Karpas-422 (cell line): Measurements from ENCODE around the gene DRP2. TPM values are rescaled to one million over a fixed set of nuclear protein-coding genes. Genes with fewer than 3 reads are reported as not detected.

ENCODE experiments used
- DNase-seq: peaks from one replicate; pipeline ENCODE4 v3.0.0-alpha.2; 2015
- H2AFZ ChIP-seq: fragments of 200-600 bp; sonication (generic); 2 replicates; pipeline ENCODE4 v1.6.1; 2014; ENCODE audit warnings: antibody characterized with exemption, low read length, mixed read lengths
- H3K27ac ChIP-seq: fragments of 200-600 bp; sonication (generic); 2 replicates; pipeline ENCODE4 v1.5.1; 2014; ENCODE audit warnings: mild to moderate bottlenecking, low read length, moderate library complexity
- H3K27me3 ChIP-seq: fragments of 200-600 bp; sonication (generic); 2 replicates; pipeline ENCODE4 v1.6.1; 2014; ENCODE audit warnings: low read length, mixed read lengths
- H3K36me3 ChIP-seq: fragments of 200-600 bp; sonication (generic); 2 replicates; pipeline ENCODE4 v1.6.1; 2014; ENCODE audit warnings: low read length, mixed read lengths; ENCODE audit not compliant: insufficient read depth
- H3K4me1 ChIP-seq: fragments of 200-600 bp; sonication (generic); 2 replicates; pipeline ENCODE4 v1.6.1; 2014; ENCODE audit warnings: mild to moderate bottlenecking, low read length, mixed read lengths
- H3K4me2 ChIP-seq: fragments of 200-600 bp; sonication (generic); 2 replicates; pipeline ENCODE4 v1.6.1; 2014; ENCODE audit warnings: low read length, low read depth, mild to moderate bottlenecking; ENCODE audit not compliant: poor library complexity, severe bottlenecking
- H3K4me3 ChIP-seq: fragments of 200-600 bp; sonication (generic); 2 replicates; pipeline ENCODE4 v1.5.1; 2014; ENCODE audit warnings: mild to moderate bottlenecking, antibody characterized with exemption, low read length, mixed read lengths
- H3K79me2 ChIP-seq: fragments of 200-600 bp; sonication (generic); 2 replicates; pipeline ENCODE4 v1.6.1; 2014; ENCODE audit warnings: mild to moderate bottlenecking, low read length, mixed read lengths
- H3K9ac ChIP-seq: fragments of 200-600 bp; sonication (generic); 2 replicates; pipeline ENCODE4 v1.6.0; 2014; ENCODE audit warnings: low read length
- H3K9me2 ChIP-seq: fragments of 200-600 bp; sonication (generic), shearing (Covaris generic); replicated peaks from 2 replicates; pipeline ENCODE4 v1.6.0; 2014; ENCODE audit warnings: mild to moderate bottlenecking, low read length, moderate library complexity; ENCODE audit not compliant: insufficient read depth
- H3K9me3 ChIP-seq: fragments of 300-700, 200-600 bp; sonication (generic); 2 replicates; pipeline ENCODE4 v1.6.1; 2014; ENCODE audit warnings: low read length, mixed read lengths
- H4K20me1 ChIP-seq: fragments of 200-600 bp; sonication (generic); 2 replicates; pipeline ENCODE4 v1.6.1; 2014; ENCODE audit warnings: mild to moderate bottlenecking, antibody characterized with exemption, low read length, low read depth; ENCODE audit not compliant: insufficient read depth
- total RNA-seq: library from RNA; depleted of rRNA; stranded (reverse); fragments of >200 nt; shearing (Covaris generic); gene quantifications from 2 replicates; pipeline ENCODE4 v1.2.3, GENCODE V29; 2014; ENCODE audit warnings: low replicate concordance

DRP2 gene
- total RNA-seq, 1 experiment from 2014 or later: 0.04 TPM

DNA sequence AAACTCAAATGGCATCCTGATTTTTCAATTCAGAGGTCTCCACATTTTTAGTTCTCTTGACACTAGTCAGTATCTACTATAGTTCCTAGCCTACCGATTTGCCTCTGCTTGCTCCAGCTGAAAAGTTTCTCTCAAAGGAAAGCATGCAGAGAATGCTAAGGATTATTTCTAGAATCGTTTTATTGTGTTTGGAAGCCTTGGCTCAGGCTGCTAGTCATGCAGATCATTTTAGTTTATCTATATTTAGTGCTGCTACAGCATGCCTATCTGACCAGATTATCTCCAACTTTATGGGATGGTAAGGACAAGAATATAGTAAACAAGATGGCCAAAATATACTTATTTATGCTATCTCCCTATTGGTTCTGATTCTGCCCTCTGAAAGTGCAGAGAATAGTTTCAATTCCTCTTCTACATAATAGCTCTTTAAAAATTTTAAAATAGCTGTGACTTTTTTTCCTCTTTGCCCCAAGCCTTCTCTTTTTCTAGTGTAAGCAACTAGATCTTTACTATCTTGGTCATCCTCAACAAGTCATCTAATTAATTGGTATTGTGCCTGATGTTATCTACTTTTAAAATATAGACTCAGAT is 15.7 kb upstream of the DRP2 start:
- Histone ChIP-seq H4K20me1 (no peaks in the 10 kb centered on the region), H3K9me2 (no peaks in the 10 kb centered on the region), H3K4me1 (no peaks in the 10 kb centered on the region), H3K9me3 (no peaks in the 10 kb centered on the region), H3K79me2 (no peaks in the 10 kb centered on the region), H2AFZ (no peak overlapping the region), H3K27ac (no peak overlapping the region), H3K9ac (no peak overlapping the region), H3K4me2 (no peak overlapping the region), H3K27me3 (no peaks in the 10 kb centered on the region), H3K4me3 (no peak overlapping the region), H3K36me3 (no peaks in the 10 kb centered on the region)
- DNase-seq: no peak

DNA sequence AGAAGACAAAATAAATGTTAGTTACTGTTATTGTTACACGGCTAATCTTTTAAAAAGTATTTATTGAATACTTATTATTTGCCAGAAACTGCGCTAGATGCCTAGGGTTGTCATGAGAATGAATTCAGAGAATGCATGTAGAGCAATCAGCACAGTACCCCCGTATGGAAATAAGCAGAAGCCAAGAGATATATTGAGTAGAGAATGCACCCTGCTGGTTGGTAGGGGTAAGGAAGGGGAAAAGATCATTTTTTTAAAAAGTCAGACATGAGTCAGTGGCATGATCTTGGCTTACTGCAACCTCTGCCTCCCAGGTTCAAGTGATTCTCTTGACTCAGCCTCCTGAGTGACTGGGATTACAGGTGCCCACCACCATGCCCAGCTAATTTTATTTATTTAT is 13.1 kb upstream of the DRP2 start:
- Histone ChIP-seq H2AFZ (no peak overlapping the region), H3K4me1 (no peaks in the 10 kb centered on the region), H3K27ac (no peak overlapping the region), H3K27me3 (no peaks in the 10 kb centered on the region), H3K4me3 (no peak overlapping the region), H4K20me1 (no peaks in the 10 kb centered on the region), H3K9me3 (no peaks in the 10 kb centered on the region), H3K9ac (no peak overlapping the region), H3K36me3 (no peaks in the 10 kb centered on the region), H3K9me2 (no peaks in the 10 kb centered on the region), H3K79me2 (no peaks in the 10 kb centered on the region), H3K4me2 (no peak overlapping the region)
- peak; percentile 77 for DNase-seq

DNA sequence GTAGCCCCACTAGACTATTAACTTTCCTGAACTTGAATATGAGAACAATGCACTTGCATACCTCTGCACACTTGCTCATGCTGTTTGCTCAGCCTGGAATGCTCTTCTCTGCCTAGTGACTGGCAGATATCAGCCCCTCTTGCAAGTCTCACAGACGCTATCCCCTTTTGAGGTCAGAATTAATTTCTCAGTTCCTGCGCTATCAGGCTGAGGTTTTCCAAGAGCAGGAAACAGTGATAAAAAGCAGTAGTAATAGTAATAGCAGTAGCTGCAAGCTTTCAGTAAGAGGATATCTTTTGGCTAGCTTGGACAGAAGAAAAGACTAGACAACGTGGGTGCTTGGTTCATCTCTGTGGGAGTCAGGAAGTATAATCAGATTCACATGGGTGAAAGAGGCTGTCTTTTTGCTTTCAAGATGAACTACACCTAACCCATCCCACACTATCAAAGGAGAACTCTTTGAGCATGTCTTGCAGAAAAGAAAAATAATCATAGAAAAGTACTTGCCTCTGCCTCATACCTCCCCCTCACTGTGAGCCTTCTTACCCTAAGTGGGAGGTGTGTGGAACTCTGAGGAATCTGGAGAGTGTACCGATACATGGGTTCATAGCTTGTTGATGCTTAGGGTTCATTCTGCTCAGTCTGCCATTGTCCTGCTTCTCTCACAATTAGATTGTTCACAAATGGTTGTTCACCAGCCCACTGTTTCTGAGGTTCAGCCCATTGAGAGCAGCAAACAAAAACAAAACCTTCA is 11.3 kb upstream of the DRP2 start:
- no peak overlapping the region for H3K27ac ChIP-seq
- H3K27me3 ChIP-seq: no peaks in the 10 kb centered on the region
- no peak overlapping the region for H3K9ac ChIP-seq
- no peak for DNase-seq
- no peaks in the 10 kb centered on the region for H4K20me1 ChIP-seq
- H3K9me3 ChIP-seq: no peaks in the 10 kb centered on the region
- no peak overlapping the region for H3K4me2 ChIP-seq
- H2AFZ ChIP-seq: peak overlapping the region; percentile 16; the same call in 1 of the 2 replicates
- H3K79me2 ChIP-seq: no peaks in the 10 kb centered on the region
- no peak overlapping the region for H3K4me3 ChIP-seq
- no peaks in the 10 kb centered on the region for H3K4me1 ChIP-seq
- no peaks in the 10 kb centered on the region for H3K9me2 ChIP-seq
- H3K36me3 ChIP-seq: no peaks in the 10 kb centered on the region

- Histone ChIP-seq H3K4me3 (no peak overlapping the region), H3K4me2 (no peak overlapping the region), H3K27ac (no peak overlapping the region), H4K20me1 (no peaks in the 10 kb centered on the region), H3K79me2 (no peaks in the 10 kb centered on the region), H3K9me3 (no peaks in the 10 kb centered on the region), H2AFZ (no peak overlapping the region), H3K9ac (no peak overlapping the region), H3K9me2 (no peaks in the 10 kb centered on the region), H3K4me1 (no peaks in the 10 kb centered on the region), H3K36me3 (no peaks in the 10 kb centered on the region), H3K27me3 (no peaks in the 10 kb centered on the region)
- DNase-seq: no peak
Observed at GRCh38 chrX:101210630-101211029, 9.0 kb upstream of the DRP2 start.

- no peaks in the 10 kb centered on the region for H3K9me3 ChIP-seq
- H3K27me3 ChIP-seq: no peaks in the 10 kb centered on the region
- no peaks in the 10 kb centered on the region for H3K4me1 ChIP-seq
- no peaks in the 10 kb centered on the region for H3K79me2 ChIP-seq
- H4K20me1 ChIP-seq: no peaks in the 10 kb centered on the region
- H3K4me3 ChIP-seq: no peak overlapping the region
- H3K9ac ChIP-seq: no peak overlapping the region
- DNase-seq: no peak
- H3K27ac ChIP-seq: no peak overlapping the region
- no peak overlapping the region for H2AFZ ChIP-seq
- H3K36me3 ChIP-seq: no peaks in the 10 kb centered on the region
- H3K4me2 ChIP-seq: no peak overlapping the region
- H3K9me2 ChIP-seq: no peaks in the 10 kb centered on the region
Observed at GRCh38 chrX:101217689-101218088, 1.9 kb upstream of the DRP2 start.

DNA sequence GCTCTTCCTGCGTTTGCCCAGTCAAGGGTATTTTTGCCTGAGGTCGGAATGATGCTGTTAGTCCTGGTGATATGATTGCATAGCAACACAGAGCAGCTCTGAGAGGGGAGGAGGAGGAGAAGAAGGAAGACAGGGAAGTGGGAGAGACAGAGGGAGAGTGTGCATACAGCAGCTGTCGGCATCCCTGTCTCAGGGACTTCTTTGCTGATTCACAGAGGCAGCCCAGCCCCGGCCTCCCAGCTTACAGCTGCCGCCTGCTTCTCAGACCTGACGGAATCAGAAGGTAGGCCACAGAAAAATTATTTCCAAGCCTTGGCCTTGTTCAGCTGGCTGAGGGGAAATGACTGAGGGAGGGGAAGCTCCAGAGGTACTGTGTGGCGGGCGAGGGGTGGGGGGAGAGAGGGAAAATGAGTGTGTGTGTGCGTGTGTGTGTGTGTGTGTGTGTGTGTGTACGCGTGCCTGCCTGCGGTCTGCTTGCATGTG is 319 bp downstream of the DRP2 start:
- no peaks in the 10 kb centered on the region for H3K9me3 ChIP-seq
- H3K9me2 ChIP-seq: no peaks in the 10 kb centered on the region
- no peak overlapping the region for H3K27ac ChIP-seq
- no peaks in the 10 kb centered on the region for H3K27me3 ChIP-seq
- H3K9ac ChIP-seq: no peak overlapping the region
- no peaks in the 10 kb centered on the region for H3K79me2 ChIP-seq
- no peak overlapping the region for H3K4me3 ChIP-seq
- DNase-seq: no peak
- H3K36me3 ChIP-seq: no peaks in the 10 kb centered on the region
- no peak overlapping the region for H3K4me2 ChIP-seq
- no peaks in the 10 kb centered on the region for H4K20me1 ChIP-seq
- no peaks in the 10 kb centered on the region for H3K4me1 ChIP-seq
- H2AFZ ChIP-seq: no peak overlapping the region

GRCh38 chrX:101220662-101221260 is 1.2 kb downstream of the DRP2 start:
- Histone ChIP-seq H3K4me3 (no peak overlapping the region), H2AFZ (no peak overlapping the region), H3K4me1 (no peaks in the 10 kb centered on the region), H3K9ac (no peak overlapping the region), H3K9me2 (no peaks in the 10 kb centered on the region), H3K27ac (no peak overlapping the region), H3K9me3 (no peaks in the 10 kb centered on the region), H4K20me1 (no peaks in the 10 kb centered on the region), H3K27me3 (no peaks in the 10 kb centered on the region), H3K79me2 (no peaks in the 10 kb centered on the region), H3K4me2 (no peak overlapping the region), H3K36me3 (no peaks in the 10 kb centered on the region)
- no peak for DNase-seq

GRCh38 chrX:101223226-101223625 is 3.6 kb downstream of the DRP2 start:
- Histone ChIP-seq H3K27ac (no peak overlapping the region), H3K36me3 (no peaks in the 10 kb centered on the region), H3K9me3 (no peaks in the 10 kb centered on the region), H3K4me3 (no peak overlapping the region), H3K4me1 (no peaks in the 10 kb centered on the region), H3K4me2 (no peak overlapping the region), H3K27me3 (no peaks in the 10 kb centered on the region), H3K9me2 (no peaks in the 10 kb centered on the region), H4K20me1 (no peaks in the 10 kb centered on the region), H2AFZ (no peak overlapping the region), H3K79me2 (no peaks in the 10 kb centered on the region), H3K9ac (no peak overlapping the region)
- DNase-seq: no peak
